HepG2 (cell line): ENCODE results near the gene PPARA. TPM values are rescaled to one million over a fixed set of nuclear protein-coding genes. Genes with fewer than 3 reads are reported as not detected.
A peak's percentile ranks its signal among the peaks of the same experiment; 100 is the strongest.

Experiments
- ASH2L ChIP-seq: fragments of 300-600, 200-600 bp; sonication (generic); IDR thresholded peaks from 2 replicates; pipeline ENCODE4 v1.7.0; 2017; ENCODE audit warnings: low read depth, mild to moderate bottlenecking, moderate library complexity, mixed read lengths, low read length; ENCODE audit not compliant: insufficient read length
- BCL6 ChIP-seq: IDR thresholded peaks from 2 replicates; pipeline ENCODE4 v1.6.1; 2016; ENCODE audit warnings: missing genetic modification reagents, missing compliant biosample characterization
- CBFB ChIP-seq: sonication (generic); formaldehyde crosslinking; IDR thresholded peaks from 2 replicates; pipeline ENCODE4 v1.4.0; 2020; ENCODE audit warnings: missing genetic modification reagents
- ELK4 ChIP-seq: sonication (generic); formaldehyde crosslinking; IDR thresholded peaks from 2 replicates; pipeline ENCODE4 v1.9.0; 2021; ENCODE audit warnings: missing genetic modification reagents, borderline replicate concordance
- ESRRA ChIP-seq: sonication (generic); formaldehyde crosslinking; IDR thresholded peaks from 2 replicates; pipeline ENCODE4 v1.5.1; 2020; ENCODE audit warnings: mild to moderate bottlenecking, low read depth, missing genetic modification reagents
- ETV5 ChIP-seq: IDR thresholded peaks from 2 replicates; pipeline ENCODE4 v1.6.1; 2018; ENCODE audit warnings: missing biosample characterization, missing genetic modification reagents, inconsistent platforms, borderline replicate concordance
- GATAD2A ChIP-seq: IDR thresholded peaks from 2 replicates; pipeline ENCODE4 v1.6.1; 2016
- HDAC2 ChIP-seq: sonication (generic); formaldehyde crosslinking; IDR thresholded peaks from 2 replicates; pipeline ENCODE4 v1.4.0; 2020; ENCODE audit warnings: missing genetic modification reagents
- HMG20A ChIP-seq: IDR thresholded peaks from 2 replicates; pipeline ENCODE4 v1.6.1; 2016; ENCODE audit warnings: borderline replicate concordance
- HNRNPL ChIP-seq: fragments of 200-400 bp; formaldehyde crosslinking; IDR thresholded peaks from 2 replicates; pipeline ENCODE4 v1.6.1; 2017; ENCODE audit warnings: mild to moderate bottlenecking, low read depth, low read length
- KDM4B ChIP-seq: sonication (generic); formaldehyde crosslinking; IDR thresholded peaks from 2 replicates; pipeline ENCODE4 v1.4.0; 2020; ENCODE audit warnings: missing genetic modification reagents
- MTA1 ChIP-seq: sonication (generic); formaldehyde crosslinking; IDR thresholded peaks from 2 replicates; pipeline ENCODE4 v1.4.0; 2020; ENCODE audit warnings: missing genetic modification reagents, mild to moderate bottlenecking, borderline replicate concordance
- NFKB2 ChIP-seq: sonication (generic); formaldehyde crosslinking; IDR thresholded peaks from 2 replicates; pipeline ENCODE4 v1.4.0; 2020; ENCODE audit warnings: missing genetic modification reagents, borderline replicate concordance
- ONECUT2 ChIP-seq: sonication (generic); formaldehyde crosslinking; IDR thresholded peaks from 2 replicates; pipeline ENCODE4 v1.4.0; 2020; ENCODE audit warnings: missing genetic modification reagents
- SOX5 ChIP-seq: IDR thresholded peaks from 2 replicates; pipeline ENCODE4 v1.6.1; 2016; ENCODE audit warnings: borderline replicate concordance
- SP2 ChIP-seq: sonication (generic); formaldehyde crosslinking; IDR thresholded peaks from 2 replicates; pipeline ENCODE4 v1.5.1; 2020; ENCODE audit warnings: mild to moderate bottlenecking, missing genetic modification reagents
- SPEN ChIP-seq: sonication (generic); formaldehyde crosslinking; IDR thresholded peaks from 2 replicates; pipeline ENCODE4 v1.5.1; 2020; ENCODE audit warnings: low read depth, mild to moderate bottlenecking, missing genetic modification reagents
- U2AF2 ChIP-seq: fragments of 200-400 bp; formaldehyde crosslinking; IDR thresholded peaks from 2 replicates; pipeline ENCODE4 v1.6.1; 2017; ENCODE audit warnings: low read depth, mild to moderate bottlenecking, low read length
- ZBTB34 ChIP-seq: sonication (generic); formaldehyde crosslinking; IDR thresholded peaks from 2 replicates; pipeline ENCODE4 v1.8.0; 2022; ENCODE audit warnings: mild to moderate bottlenecking, missing genetic modification reagents
- ZNF121 ChIP-seq: sonication (generic); formaldehyde crosslinking; IDR thresholded peaks from 2 replicates; pipeline ENCODE4 v1.5.0; 2020; ENCODE audit warnings: mild to moderate bottlenecking, missing genetic modification reagents
- ZNF234 ChIP-seq: sonication (generic); formaldehyde crosslinking; conservative IDR thresholded peaks from 2 replicates; pipeline ENCODE4 v1.5.1; 2020; ENCODE audit warnings: mild to moderate bottlenecking, missing genetic modification reagents
- ZNF317 ChIP-seq: sonication (generic); formaldehyde crosslinking; IDR thresholded peaks from 2 replicates; pipeline ENCODE4 v1.5.0; 2020; ENCODE audit warnings: mild to moderate bottlenecking, missing genetic modification reagents
- ZNF335 ChIP-seq: sonication (generic); formaldehyde crosslinking; IDR thresholded peaks from 2 replicates; pipeline ENCODE4 v1.4.0; 2020; ENCODE audit warnings: missing genetic modification reagents
- ZNF562 ChIP-seq: sonication (generic); formaldehyde crosslinking; IDR thresholded peaks from 2 replicates; pipeline ENCODE4 v1.8.0; 2022; ENCODE audit warnings: missing genetic modification reagents, borderline replicate concordance
- ZNF598 ChIP-seq: sonication (generic); formaldehyde crosslinking; IDR thresholded peaks from 2 replicates; pipeline ENCODE4 v1.5.1; 2020; ENCODE audit warnings: mild to moderate bottlenecking, missing genetic modification reagents, borderline replicate concordance
- ZNF670 ChIP-seq: sonication (generic); formaldehyde crosslinking; IDR thresholded peaks from 2 replicates; pipeline ENCODE4 v1.8.0; 2022; ENCODE audit warnings: mild to moderate bottlenecking, missing genetic modification reagents, borderline replicate concordance
- ZNF710 ChIP-seq: sonication (generic); formaldehyde crosslinking; IDR thresholded peaks from 2 replicates; pipeline ENCODE4 v1.5.0; 2020; ENCODE audit warnings: mild to moderate bottlenecking, missing genetic modification reagents, borderline replicate concordance
- ZNF883 ChIP-seq: sonication (generic); formaldehyde crosslinking; IDR thresholded peaks from 2 replicates; pipeline ENCODE4 v1.5.1; 2020; ENCODE audit warnings: mild to moderate bottlenecking, missing genetic modification reagents; ENCODE audit errors: not compliant biosample characterization
- polyA plus RNA-seq, 8 experiments: library from polyadenylated mRNA; depleted of rRNA in 3 of 8; stranded (reverse) in 7 of 8; unstranded in 1 of 8; fragments of >200 nt; fragmentation: Illumina TruSeq in 4 of 8; extraction: Trizol in 4 of 8; gene quantifications; 2 replicates each; pipeline versions ENCODE4 v1.2.1 to v1.2.3, GENCODE V29; 2011 to 2016; ENCODE audit warnings: low read depth in 4 of 8, missing spikeins in 1 of 8, mixed read lengths in 1 of 8; ENCODE audit not compliant: insufficient read depth in 1 of 8
- total RNA-seq, 5 experiments: library from RNA; depleted of rRNA; stranded (reverse); fragments of >200 nt; fragmentation: Illumina TruSeq; extraction: Trizol; gene quantifications; 2 replicates each; pipeline ENCODE4 v1.2.3, GENCODE V29; 2016; ENCODE audit warnings: low read depth in 1 of 5

PPARA gene
- total and polyA plus RNA-seq, 2 of the 13 experiments (the other 11 are each of a cell fraction or from before 2014, with no cell fraction given) = 18.2 to 24.7 TPM

- TF ChIP-seq ZBTB34 (no peak), ZNF317 (CRISPR knock-in tag) (no peak), MTA1 (CRISPR knock-in tag) (peak; percentile 59; the same call in 1 of the 2 replicates), BCL6 (CRISPR knock-in tag) (peak; percentile 74), U2AF2 (no peak), HNRNPL (peak; percentile 87), ZNF562 (CRISPR knock-in tag) (no peak), ONECUT2 (CRISPR knock-in tag) (no peak), SOX5 (CRISPR knock-in tag) (peak; percentile 39; the same call in 1 of the 2 replicates), ESRRA (CRISPR knock-in tag) (no peak), ELK4 (CRISPR knock-in tag) (no peak), ZNF598 (no peak), HMG20A (peak; percentile 27; the same call in 1 of the 2 replicates), SPEN (CRISPR knock-in tag) (no peak), NFKB2 (0 out of 2 replicates have a peak, but pooled peaks have one; percentile 69), HDAC2 (CRISPR knock-in tag) (peak; percentile 62; the same call in 1 of the 2 replicates), SP2 (CRISPR knock-in tag) (no peak), ZNF121 (CRISPR knock-in tag) (no peak), CBFB (CRISPR knock-in tag) (0 out of 2 replicates have a peak, but pooled peaks have one; percentile 13), KDM4B (CRISPR knock-in tag) (no peak), ETV5 (CRISPR knock-in tag) (no peak; the same call in 1 of the 2 replicates), ASH2L (no peak), ZNF883 (CRISPR knock-in tag) (no peak), ZNF335 (CRISPR knock-in tag) (no peak), ZNF234 (CRISPR knock-in tag) (no peak), ZNF670 (CRISPR knock-in tag) (no peak), GATAD2A (peak; percentile 77), ZNF710 (CRISPR knock-in tag) (no peak)
These were observed 44.6 kb upstream of the PPARA start (continued) for GRCh38 chr22:46105494-46106278.
